Adrenal gland (tissue), 12 donors: Measurements from ENCODE around the gene RESP18. TPM values are rescaled to one million over a fixed set of nuclear protein-coding genes. Genes with fewer than 3 reads are reported as not detected.
A peak's percentile ranks its signal among the peaks of the same experiment; 100 is the strongest.
"Not testable (repeated sequence)": the region's sequence is repeated elsewhere in the genome, so short reads cannot be mapped to it uniquely, and the experiment has no call there.

ENCODE experiments used
- DNase-seq, 7 donors: peaks; one replicate each; pipeline ENCODE4 v3.0.0-alpha.2; 2019 to 2020
- H3K27ac ChIP-seq, 5 donors: fragments of 200-600 bp; sonication (generic) in 4 of 5; 1 replicate in 3 of 5; 2 replicates in 2 of 5; pipeline versions ENCODE4 v1.5.1 to v1.8.0; 2016 to 2020; ENCODE audit warnings: mild to moderate bottlenecking in 1 of 5
- H3K27me3 ChIP-seq: fragments of 200-600 bp; 2 replicates; pipeline ENCODE4 v1.8.0; 2021
- H3K36me3 ChIP-seq, 2 donors: fragments of 200-600 bp; replicated peaks in 1 of 2; 1 replicate in 1 of 2; 2 replicates in 1 of 2; pipeline versions ENCODE4 v1.5.1 to v1.8.0; 2018 to 2022
- H3K4me1 ChIP-seq, 2 donors: fragments of 200-600 bp; replicated peaks in 1 of 2; 1 replicate in 1 of 2; 2 replicates in 1 of 2; pipeline versions ENCODE4 v1.5.1 to v1.8.0; 2018 to 2021
- H3K4me3 ChIP-seq, 4 donors: fragments of 200-600 bp; sonication (generic) in 3 of 4; one replicate each; pipeline ENCODE4 v1.5.1; 2016 to 2018
- H3K9me3 ChIP-seq, 3 donors: fragments of 200-600 bp; sonication (generic) in 1 of 3; replicated peaks in 1 of 3; 1 replicate in 2 of 3; 2 replicates in 1 of 3; pipeline versions ENCODE4 v1.5.1 to v1.8.0; 2016 to 2021
- CTCF ChIP-seq, 6 experiments: fragments of 450-650 bp in 4 of 6; fragments of 200-600 bp in 2 of 6; sonication (generic) in 1 of 6; IDR thresholded peaks; 1 replicate in 5 of 6; 2 replicates in 1 of 6; pipeline versions ENCODE4 v1.5.1 to v1.8.0; 2016 to 2021; ENCODE audit warnings: antibody characterized with exemption in 6 of 6, mild to moderate bottlenecking in 2 of 6, moderate library complexity in 1 of 6
- POLR2A ChIP-seq, 2 donors: fragments of 450-650 bp; IDR thresholded peaks; one replicate each; pipeline ENCODE4 v1.6.1; 2017; ENCODE audit warnings: antibody characterized with exemption in 2 of 2, mild to moderate bottlenecking in 2 of 2, moderate library complexity in 1 of 2
- WGBS, 4 donors: extraction: QIAGEN DNeasy Blood & Tissue Kit in 2 of 4; methylation state at CpG; one replicate each; pipeline versions ENCODE4 v1.1.5 to v1.1.7; 2013 to 2017; 5-methylcytosine and 5-hydroxymethylcytosine counted together
- intact Hi-C, 2 donors: fragments of 100-400 bp; cut with DNase I; formaldehyde crosslinking; loops; one replicate each; pipeline versions ENCODE4 v1.14.1 to v1.15.0; 2022 to 2023
- polyA plus RNA-seq, 3 donors: library from polyadenylated mRNA; stranded (reverse); fragments of 200-250 nt in 2 of 3; fragments of 350-450 nt in 1 of 3; fragmentation: Illumina TruSeq in 1 of 3; extraction: RNeasy Lipid Tissue Mini Kit (QIAGEN cat#74804) in 1 of 3; gene quantifications; one replicate each; pipeline ENCODE4 v1.2.3, GENCODE V29; 2013 to 2014
- total RNA-seq, 9 donors: library from RNA; depleted of rRNA in 4 of 9; stranded (reverse); fragments of >200 nt in 4 of 9; fragments of 120-200 nt in 1 of 9; fragmentation: NEBNext Ultra II Directional in 1 of 9; extraction: Animal tissue kit (Norgen Biotek cat#: 25700) in 1 of 9; gene quantifications; one replicate each; pipeline versions ENCODE4 v1.1.0 to v1.2.4, GENCODE V29; 2013 to 2023
- donor health status: healthy with polysubstance abuse.
- donor health status: Bipolar disorder and iron deficiency.
- donor health status: DM: yes; HTN: yes; CAD: no.
- donor health status: DM: no; HTN: no; CAD: no.
- donor health status: DM: no; HTN: no; CAD: no.
- donor health status: DM: yes; HTN: yes; CAD: no.

Gene RESP18
- total and polyA plus RNA-seq, 12 donors, result not detected

- Histone ChIP-seq H3K36me3 (no peaks in the 10 kb centered on the region), H3K9me3 (no peaks in the 10 kb centered on the region), H3K27me3 (no peaks in the 10 kb centered on the region), H3K4me1 (no peaks in the 10 kb centered on the region), H3K4me3 (no peak overlapping the region), H3K27ac (no peak overlapping the region)
- intact Hi-C loops, result no loop called here
- no peak for DNase-seq
- TF ChIP-seq CTCF (IDR thresholded peaks at IDR 0.05), result no peak
- no peak for TF ChIP-seq POLR2A (IDR thresholded peaks at IDR 0.05)
- 59 to 67% (median 61%) methylated on average over 9 of the region's 9 CpGs for WGBS, 4 donors
These were observed 6.8 kb downstream of the RESP18 start for GRCh38 chr2:219325657-219326315.

GRCh38 chr2:219325136-219325535 is 7.4 kb downstream of the RESP18 start:
- 69 to 74% (median 70%) methylated on average over 4 of the region's 4 CpGs for WGBS, 4 donors
- H3K4me1 ChIP-seq, result no peaks in the 10 kb centered on the region
- no peak for DNase-seq
- no peak overlapping the region for H3K27ac ChIP-seq
- intact Hi-C loops, result no loop called here
- H3K9me3 ChIP-seq, result no peaks in the 10 kb centered on the region
- H3K4me3 ChIP-seq, result no peak overlapping the region
- TF ChIP-seq POLR2A (IDR thresholded peaks at IDR 0.05) (no peak), CTCF (IDR thresholded peaks at IDR 0.05) (no peak)
- no peaks in the 10 kb centered on the region for H3K36me3 ChIP-seq
- H3K27me3 ChIP-seq, result no peaks in the 10 kb centered on the region

GRCh38 chr2:219323434-219323833 is 9.1 kb downstream of the RESP18 start:
- H3K4me1 ChIP-seq, result no peaks in the 10 kb centered on the region
- DNase-seq, result no peak
- H3K27me3 ChIP-seq, result no peaks in the 10 kb centered on the region
- no peak overlapping the region for H3K27ac ChIP-seq
- no peaks in the 10 kb centered on the region for H3K36me3 ChIP-seq
- H3K9me3 ChIP-seq, result no peaks in the 10 kb centered on the region
- TF ChIP-seq CTCF (IDR thresholded peaks at IDR 0.05), result no peak
- no peak for TF ChIP-seq POLR2A (IDR thresholded peaks at IDR 0.05)
- WGBS, 4 donors, result 47 to 61% (median 57%) methylated on average over 4 of the region's 4 CpGs
- intact Hi-C loops, result no loop called here
- no peak overlapping the region for H3K4me3 ChIP-seq

GRCh38 chr2:219314804-219315468 is 17.6 kb downstream of the RESP18 start:
- Histone ChIP-seq H3K36me3 (no peaks in the 10 kb centered on the region), H3K9me3 (no peaks in the 10 kb centered on the region), H3K27me3 (peaks cover 6% of the 10 kb centered on the region), H3K4me3 (no peak overlapping the region), H3K27ac (no peak overlapping the region), H3K4me1 (no peaks in the 10 kb centered on the region)
- intact Hi-C loops, result no loop called here
- TF ChIP-seq CTCF (IDR thresholded peaks at IDR 0.05) (no peak), POLR2A (IDR thresholded peaks at IDR 0.05) (no peak)
- no peak for DNase-seq
- WGBS, 4 donors, result 83 to 91% (median 87%) methylated on average over 16 of the region's 16 CpGs

GRCh38 chr2:219312683-219313263 is 19.8 kb downstream of the RESP18 start:
- H3K4me1 ChIP-seq, H3K9me3 ChIP-seq, intact Hi-C loops, H3K4me3 ChIP-seq, H3K27ac ChIP-seq, H3K36me3 ChIP-seq: not testable (repeated sequence)
- peak in 1 of 7 donors; percentile 27 for DNase-seq
- peaks cover 12% of the 10 kb centered on the region for H3K27me3 ChIP-seq
- WGBS, 4 donors, result 85 to 89% (median 87%) methylated on average over 20 to 49 of the region's 49 CpGs
